ENCODE measurements around the gene POLDIP2.

GRCh38 chr17:28367641-28368305 is 10.4 kb upstream of the POLDIP2 start:
- TF ChIP-seq POLR2AphosphoS5 (IDR thresholded peaks at IDR 0.05; ENCODE audit: low read depth, low read length): no peak
- TF ChIP-seq MAX (IDR thresholded peaks at IDR 0.05; ENCODE audit: low read depth): no peak
- no peak for TF ChIP-seq CTCF (IDR thresholded peaks at IDR 0.05)
- no peak for TF ChIP-seq PBX3 (IDR thresholded peaks at IDR 0.05)
- no peak for TF ChIP-seq EP300 (IDR thresholded peaks at IDR 0.05; ENCODE audit: borderline replicate concordance in 1 of 2, low read depth in 1 of 2, low read length in 1 of 2)
- TF ChIP-seq MXI1 (IDR thresholded peaks at IDR 0.05; ENCODE audit: low read depth, low read length): no peak

Measured in SK-N-SH (cell line).